CD4-positive, alpha-beta T cell (primary cell): ENCODE results near the gene PPP1R1C. TPM values are rescaled to one million over a fixed set of nuclear protein-coding genes. Genes with fewer than 3 reads are reported as not detected.

ENCODE experiments used
- ATAC-seq: fragments of 200-7000 bp; cut with Tn5 transposase; one replicate; pipeline ENCODE4 v1.10.0; 2022; ENCODE audit warnings: mild to moderate bottlenecking; ENCODE audit not compliant: poor library complexity
- CTCF ChIA-PET: fragments of 350-600 bp; sonication (Branson Sonifier 250); formaldehyde crosslinking; loops from one replicate; lab custom pipeline; 2021; ENCODE audit warnings: antibody characterized with exemption, inconsistent platforms; lab: Charles Lee
- POLR2A ChIA-PET: fragments of 350-600 bp; sonication (Branson Sonifier 250); formaldehyde crosslinking; loops from one replicate; lab custom pipeline; 2021; ENCODE audit warnings: antibody characterized with exemption, inconsistent platforms; lab: Charles Lee
- DNase-seq, 14 experiments: peaks; one replicate each; pipeline ENCODE4 v3.0.0-alpha.2; 2013 to 2020; ENCODE audit warnings: mixed read lengths in 2 of 14
- H3K27ac ChIP-seq, 2 donors: one replicate each; pipeline versions ENCODE4 v1.5.1 to v1.7.0; 2013; ENCODE audit warnings: low read length in 2 of 2, low read depth in 1 of 2, mild to moderate bottlenecking in 1 of 2
- H3K27me3 ChIP-seq, 2 experiments: 1 replicate in 1 of 2; 2 replicates in 1 of 2; pipeline versions ENCODE4 v1.6.1 to v1.7.0; 2013; ENCODE audit warnings: low read length in 2 of 2, control low read depth in 1 of 2, mild to moderate bottlenecking in 1 of 2, moderate library complexity in 1 of 2; ENCODE audit not compliant: insufficient read depth in 2 of 2, control insufficient read depth in 1 of 2
- H3K36me3 ChIP-seq: one replicate; pipeline ENCODE4 v1.6.1; 2013; ENCODE audit warnings: low read length, control low read depth; ENCODE audit not compliant: insufficient read depth
- H3K4me1 ChIP-seq: one replicate; pipeline ENCODE4 v1.6.1; 2013; ENCODE audit warnings: low read length, control low read depth; ENCODE audit not compliant: insufficient read depth
- H3K4me3 ChIP-seq: one replicate; pipeline ENCODE4 v1.5.1; 2013; ENCODE audit warnings: mild to moderate bottlenecking, low read length, moderate library complexity
- H3K9me3 ChIP-seq, 2 experiments: 1 replicate in 1 of 2; 2 replicates in 1 of 2; pipeline versions ENCODE4 v1.6.1 to v1.7.0; 2013; ENCODE audit warnings: low read length in 2 of 2, mild to moderate bottlenecking in 2 of 2, control low read depth in 1 of 2, moderate library complexity in 1 of 2; ENCODE audit not compliant: control insufficient read depth in 1 of 2, insufficient read depth in 1 of 2
- H3K27ac Mint-ChIP-seq: one replicate; pipeline ENCODE4 v1.8.0; 2020; ENCODE audit warnings: mixed read lengths
- H3K27me3 Mint-ChIP-seq: one replicate; pipeline ENCODE4 v1.8.0; 2021; ENCODE audit warnings: mixed read lengths
- H3K36me3 Mint-ChIP-seq: one replicate; pipeline ENCODE4 v1.8.0; 2021; ENCODE audit warnings: low read depth, mixed read lengths
- H3K4me1 Mint-ChIP-seq: one replicate; pipeline ENCODE4 v1.8.0; 2021; ENCODE audit warnings: low read depth, mixed read lengths
- H3K4me3 Mint-ChIP-seq: one replicate; pipeline ENCODE4 v1.8.0; 2020; ENCODE audit warnings: mild to moderate bottlenecking, mixed read lengths
- H3K9me3 Mint-ChIP-seq: one replicate; pipeline ENCODE4 v1.8.0; 2020; ENCODE audit warnings: mixed read lengths
- intact Hi-C, 2 experiments: fragments of 100-400 bp; cut with DNase I in 1 of 2; cut with micrococcal nuclease in 1 of 2; formaldehyde crosslinking; loops; one replicate each; pipeline versions ENCODE4 v1.15.1 to v1.9.0; 2023 to 2025; cut with DNase I, micrococcal nuclease
- total RNA-seq, 174 experiments: library from RNA in 2 of 174; stranded (reverse) in 2 of 174; gene quantifications; one replicate each; pipeline ENCODE4 v1.2.3 and lab custom pipeline; 2021 to 2026
- TF ChIP-seq, protein P1 (sequence below): fragments of 200-600 bp; IDR thresholded peaks from one replicate; pipeline ENCODE4 v1.8.0; 2022; ENCODE audit warnings: antibody characterized with exemption, mild to moderate bottlenecking

The PPP1R1C gene
- total RNA-seq, 2 experiments from 2014 or later = not detected

DNA sequence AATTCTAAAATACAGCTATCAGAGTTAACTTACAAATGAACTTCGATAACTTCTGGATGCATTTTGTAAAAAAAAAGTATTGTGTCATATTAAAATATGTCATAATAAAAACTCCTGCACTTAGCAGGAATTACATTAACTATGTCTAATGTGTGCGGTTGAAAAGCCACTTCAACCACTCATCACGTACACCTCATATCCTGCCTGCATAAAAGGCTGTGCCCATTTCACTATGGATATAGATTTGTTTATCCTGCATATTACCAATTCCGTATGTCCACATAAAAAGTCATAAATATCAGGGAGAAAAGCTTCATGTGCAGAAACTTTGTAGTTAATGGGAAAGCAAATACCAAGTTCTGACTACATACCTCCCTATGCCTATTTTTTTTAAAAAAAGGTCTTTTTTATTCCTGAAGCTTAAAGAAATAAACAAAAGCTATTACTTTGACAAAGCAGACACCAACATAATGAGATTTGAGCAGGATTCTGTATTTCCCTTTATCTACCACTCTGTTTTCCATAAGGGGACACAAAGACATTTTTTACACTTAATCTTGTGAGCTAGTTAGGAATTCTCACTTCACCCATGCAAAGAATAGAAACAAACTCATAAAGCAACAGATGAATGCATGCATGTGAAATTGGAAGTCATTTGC, 96.1 kb downstream of the PPP1R1C start:
- ChIA-PET CTCF (no interaction called here), POLR2A (no interaction called here)
- TF ChIP-seq, protein P1, sequence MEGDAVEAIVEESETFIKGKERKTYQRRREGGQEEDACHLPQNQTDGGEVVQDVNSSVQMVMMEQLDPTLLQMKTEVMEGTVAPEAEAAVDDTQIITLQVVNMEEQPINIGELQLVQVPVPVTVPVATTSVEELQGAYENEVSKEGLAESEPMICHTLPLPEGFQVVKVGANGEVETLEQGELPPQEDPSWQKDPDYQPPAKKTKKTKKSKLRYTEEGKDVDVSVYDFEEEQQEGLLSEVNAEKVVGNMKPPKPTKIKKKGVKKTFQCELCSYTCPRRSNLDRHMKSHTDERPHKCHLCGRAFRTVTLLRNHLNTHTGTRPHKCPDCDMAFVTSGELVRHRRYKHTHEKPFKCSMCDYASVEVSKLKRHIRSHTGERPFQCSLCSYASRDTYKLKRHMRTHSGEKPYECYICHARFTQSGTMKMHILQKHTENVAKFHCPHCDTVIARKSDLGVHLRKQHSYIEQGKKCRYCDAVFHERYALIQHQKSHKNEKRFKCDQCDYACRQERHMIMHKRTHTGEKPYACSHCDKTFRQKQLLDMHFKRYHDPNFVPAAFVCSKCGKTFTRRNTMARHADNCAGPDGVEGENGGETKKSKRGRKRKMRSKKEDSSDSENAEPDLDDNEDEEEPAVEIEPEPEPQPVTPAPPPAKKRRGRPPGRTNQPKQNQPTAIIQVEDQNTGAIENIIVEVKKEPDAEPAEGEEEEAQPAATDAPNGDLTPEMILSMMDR = no peak
- Histone ChIP-seq H3K27ac (no peak overlapping the region), H3K4me3 (no peak overlapping the region), H3K36me3 (no peaks in the 10 kb centered on the region), H3K9me3 (no peaks in the 10 kb centered on the region), H3K27me3 (peaks cover 0 to 4% of the 10 kb centered on the region in 2 experiments), H3K4me1 (no peaks in the 10 kb centered on the region)
- intact Hi-C loops = no loop called here
- peaks cover 16% of the 10 kb centered on the region for H3K27me3 Mint-ChIP-seq
- H3K4me1 Mint-ChIP-seq = no peaks in the 10 kb centered on the region
- H3K36me3 Mint-ChIP-seq = no peaks in the 10 kb centered on the region
- no peak overlapping the region for H3K4me3 Mint-ChIP-seq
- ATAC-seq (no peak), DNase-seq (no peak)
- no peaks in the 10 kb centered on the region for H3K9me3 Mint-ChIP-seq
- no peak overlapping the region for H3K27ac Mint-ChIP-seq

DNA sequence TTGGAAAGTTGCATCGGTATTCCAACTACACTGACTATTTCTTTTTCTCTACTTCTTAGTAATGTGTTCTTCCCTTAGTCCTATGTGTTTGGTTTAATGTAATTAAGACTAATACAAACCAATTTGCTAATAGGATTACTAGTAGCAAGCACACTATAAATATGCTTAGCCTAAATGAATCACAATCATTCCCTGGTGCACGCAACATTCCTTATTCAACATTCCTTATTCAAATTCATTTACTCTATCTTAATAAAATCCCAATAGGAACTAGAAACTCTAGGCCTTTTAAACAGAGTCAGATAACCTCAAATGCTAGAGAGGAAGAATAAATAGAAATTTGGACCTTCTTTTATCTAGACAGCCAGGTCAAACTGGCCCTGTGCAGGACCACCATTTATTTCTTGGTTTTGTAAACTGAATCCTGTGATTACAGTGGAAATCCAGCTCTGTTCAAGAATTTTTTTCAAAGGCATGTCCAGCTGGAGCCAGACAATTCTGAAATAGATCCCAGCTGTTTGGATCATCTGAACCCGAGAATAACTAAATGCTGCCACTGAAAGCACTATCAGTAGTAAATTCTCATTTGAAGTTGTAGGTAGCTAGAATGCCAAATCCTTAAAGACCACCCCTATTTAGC, 103.1 kb downstream of the PPP1R1C start:
- Histone ChIP-seq H3K4me3 (no peak overlapping the region), H3K4me1 (no peaks in the 10 kb centered on the region), H3K9me3 (no peaks in the 10 kb centered on the region), H3K27me3 (no peaks in the 10 kb centered on the region), H3K27ac (no peak overlapping the region), H3K36me3 (no peaks in the 10 kb centered on the region)
- ChIA-PET CTCF (no interaction called here), POLR2A (no interaction called here)
- peaks cover 3% of the 10 kb centered on the region for H3K9me3 Mint-ChIP-seq
- DNase-seq = no peak
- no peaks in the 10 kb centered on the region for H3K4me1 Mint-ChIP-seq
- H3K4me3 Mint-ChIP-seq = no peak overlapping the region
- intact Hi-C loops = no loop called here
- no peak overlapping the region for H3K27ac Mint-ChIP-seq
- ATAC-seq = no peak
- peaks cover 14% of the 10 kb centered on the region for H3K27me3 Mint-ChIP-seq
- TF ChIP-seq, protein P1 = no peak
- H3K36me3 Mint-ChIP-seq = no peaks in the 10 kb centered on the region

DNA sequence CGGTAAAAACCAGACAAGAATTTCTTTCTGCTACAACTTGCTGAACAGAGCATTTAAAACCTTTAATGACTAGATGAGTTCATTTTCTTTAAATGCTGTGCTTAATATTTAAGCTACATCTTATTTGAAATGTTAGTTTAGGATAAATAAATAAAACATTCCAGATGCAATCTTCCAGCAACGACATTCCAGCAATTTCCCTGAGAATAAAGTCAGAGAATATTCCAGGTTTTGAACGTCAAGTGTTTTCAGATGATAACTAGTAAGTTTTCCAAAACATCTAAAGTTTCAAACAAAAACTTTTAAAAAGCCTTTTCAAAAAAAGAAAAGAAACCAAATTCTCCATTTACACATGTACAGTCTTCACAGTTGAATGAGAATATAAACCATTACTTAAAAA, 104.8 kb downstream of the PPP1R1C start:
- H3K4me3 Mint-ChIP-seq = no peak overlapping the region
- no peaks in the 10 kb centered on the region for H3K4me1 Mint-ChIP-seq
- intact Hi-C loops = no loop called here
- peaks cover 8% of the 10 kb centered on the region for H3K27me3 Mint-ChIP-seq
- DNase-seq (no peak), ATAC-seq (no peak)
- Histone ChIP-seq H3K4me1 (no peaks in the 10 kb centered on the region), H3K4me3 (no peak overlapping the region), H3K27me3 (no peaks in the 10 kb centered on the region), H3K36me3 (no peaks in the 10 kb centered on the region), H3K9me3 (no peaks in the 10 kb centered on the region), H3K27ac (no peak overlapping the region)
- H3K9me3 Mint-ChIP-seq = peaks cover 3% of the 10 kb centered on the region
- H3K27ac Mint-ChIP-seq = no peak overlapping the region
- ChIA-PET CTCF (no interaction called here), POLR2A (no interaction called here)
- TF ChIP-seq, protein P1 = no peak
- no peaks in the 10 kb centered on the region for H3K36me3 Mint-ChIP-seq
